RWPE2 (cell line): ENCODE results near the gene SLC41A3.
"Not testable (repeated sequence)": the region's sequence is repeated elsewhere in the genome, so short reads cannot be mapped to it uniquely, and the experiment has no call there.

ENCODE experiments used
- ATAC-seq: fragments of 200-7000 bp; cut with Tn5 transposase; 3 replicates; pipeline ENCODE4 v1.9.1; 2021; ENCODE audit warnings: low read depth
- DNase-seq: peaks from one replicate; pipeline ENCODE4 v3.0.0-alpha.2; 2020; ENCODE audit warnings: low spot score
- H3K27ac ChIP-seq: fragments of 450-650 bp; 2 replicates; pipeline ENCODE4 v1.5.1; 2017; ENCODE audit warnings: mild to moderate bottlenecking; ENCODE audit not compliant: poor library complexity, severe bottlenecking
- H3K27me3 ChIP-seq: fragments of 250-450 bp; sonication (Bioruptor Pico); 2 replicates; pipeline ENCODE4 v1.5.1; 2021; ENCODE audit warnings: mild to moderate bottlenecking, moderate library complexity; ENCODE audit not compliant: insufficient read depth, poor library complexity, severe bottlenecking
- H3K36me3 ChIP-seq: fragments of 250-450 bp; sonication (Bioruptor Pico); 2 replicates; pipeline ENCODE4 v1.5.1; 2020; ENCODE audit warnings: low read depth, mild to moderate bottlenecking, moderate library complexity
- H3K4me1 ChIP-seq: fragments of 250-450 bp; sonication (Bioruptor Pico); 2 replicates; pipeline ENCODE4 v1.5.1; 2021; ENCODE audit warnings: mild to moderate bottlenecking, moderate library complexity; ENCODE audit not compliant: insufficient read depth, poor library complexity, severe bottlenecking
- H3K4me3 ChIP-seq: fragments of 250-450 bp; sonication (Bioruptor Pico); 2 replicates; pipeline ENCODE4 v1.5.1; 2021; ENCODE audit warnings: mild to moderate bottlenecking, moderate library complexity; ENCODE audit not compliant: severe bottlenecking
- H3K9me3 ChIP-seq: fragments of 250-450 bp; sonication (Bioruptor Pico); 2 replicates; pipeline ENCODE4 v1.5.1; 2021; ENCODE audit warnings: mild to moderate bottlenecking, moderate library complexity; ENCODE audit not compliant: severe bottlenecking
- CTCF ChIP-seq: fragments of 450-650 bp; IDR thresholded peaks from one replicate; pipeline ENCODE4 v1.5.1; 2017; ENCODE audit warnings: mild to moderate bottlenecking, moderate library complexity; ENCODE audit not compliant: poor library complexity, severe bottlenecking

SLC41A3 gene

GRCh38 chr3:126077754-126078153 lies 6.2 kb downstream of the SLC41A3 start:
- no peak overlapping the region for H3K27ac ChIP-seq
- H3K27me3 ChIP-seq: no peaks in the 10 kb centered on the region
- no peak for TF ChIP-seq CTCF
- no peaks in the 10 kb centered on the region for H3K9me3 ChIP-seq
- no peaks in the 10 kb centered on the region for H3K36me3 ChIP-seq
- H3K4me3 ChIP-seq: no peak overlapping the region
- H3K4me1 ChIP-seq: peaks cover 13% of the 10 kb centered on the region
- ATAC-seq (no peak), DNase-seq (no peak)

GRCh38 chr3:126076140-126076539 lies 7.8 kb downstream of the SLC41A3 start:
- Histone ChIP-seq H3K9me3 (no peaks in the 10 kb centered on the region), H3K36me3 (no peaks in the 10 kb centered on the region), H3K27me3 (no peaks in the 10 kb centered on the region), H3K4me1 (peaks cover 2% of the 10 kb centered on the region), H3K4me3 (no peak overlapping the region), H3K27ac (no peak overlapping the region)
- no peak for DNase-seq
- ATAC-seq: no peak
- TF ChIP-seq CTCF: no peak

GRCh38 chr3:126070146-126070545 lies 13.8 kb downstream of the SLC41A3 start:
- Histone ChIP-seq H3K9me3 (no peaks in the 10 kb centered on the region), H3K36me3 (no peaks in the 10 kb centered on the region), H3K4me3 (no peak overlapping the region), H3K27ac (no peak overlapping the region), H3K27me3 (no peaks in the 10 kb centered on the region), H3K4me1 (no peaks in the 10 kb centered on the region)
- DNase-seq: no peak
- no peak for ATAC-seq
- TF ChIP-seq CTCF: no peak

- Histone ChIP-seq H3K4me3 (no peak overlapping the region), H3K27ac (no peak overlapping the region), H3K36me3 (no peaks in the 10 kb centered on the region), H3K4me1 (no peaks in the 10 kb centered on the region), H3K9me3 (no peaks in the 10 kb centered on the region), H3K27me3 (no peaks in the 10 kb centered on the region)
- no peak for TF ChIP-seq CTCF
- ATAC-seq (no peak), DNase-seq (no peak)
These were observed 16.0 kb downstream of the SLC41A3 start for GRCh38 chr3:126067959-126068358.

- H3K27ac ChIP-seq, H3K4me1 ChIP-seq, ATAC-seq, H3K9me3 ChIP-seq, H3K27me3 ChIP-seq, H3K36me3 ChIP-seq, H3K4me3 ChIP-seq, DNase-seq: not testable (repeated sequence)
These were observed 17.2 kb downstream of the SLC41A3 start for GRCh38 chr3:126066676-126067075.
